IMR-90 (cell line): ENCODE results near the gene WDR37. TPM values are rescaled to one million over a fixed set of nuclear protein-coding genes. Genes with fewer than 3 reads are reported as not detected.

Source experiments
- ATAC-seq: fragments of 200-7000 bp; cut with Tn5 transposase; 2 replicates; pipeline ENCODE4 v1.9.1; 2020; ENCODE audit warnings: low read depth, mild to moderate bottlenecking, moderate library complexity
- BruUV-seq: library from RNA; stranded (reverse); fragments of 400-500 nt; replicated peaks from 2 replicates; lab custom pipeline; 2021; lab: Mats Ljungman, UMichigan
- CTCF ChIA-PET: fragments of 300-600 bp; formaldehyde crosslinking; extraction: SDS; loops from one replicate; lab custom pipeline; 2021; ENCODE audit warnings: antibody characterized with exemption; lab: Yijun Ruan, JAX
- POLR2A ChIA-PET: fragments of 300-600 bp; sonication (Branson Sonifier 250); formaldehyde crosslinking; loops from one replicate; lab custom pipeline; 2022; ENCODE audit warnings: antibody characterized with exemption; ENCODE audit not compliant: unreplicated experiment; lab: Charles Lee
- DNase-seq: peaks from one replicate; pipeline ENCODE4 v3.0.0; 2013
- H2AFZ ChIP-seq: replicated peaks from 2 replicates; pipeline ENCODE3; 2013; ENCODE audit warnings: low read length, mild to moderate bottlenecking; ENCODE audit not compliant: poor library complexity
- H2AK5ac ChIP-seq: 2 replicates; pipeline ENCODE4 v1.6.1; 2013; ENCODE audit warnings: low read depth, low read length, inconsistent platforms
- H2AK9ac ChIP-seq: replicated peaks from 2 replicates; pipeline ENCODE3; 2013; ENCODE audit warnings: mild to moderate bottlenecking, low read depth, low read length, moderate library complexity; ENCODE audit not compliant: poor library complexity
- H2BK120ac ChIP-seq: 2 replicates; pipeline ENCODE4 v1.6.1; 2013; ENCODE audit warnings: low read depth, low read length, inconsistent platforms
- H2BK15ac ChIP-seq: 3 replicates; pipeline ENCODE4 v1.6.1; 2013; ENCODE audit warnings: low read depth, low read length, inconsistent platforms
- H2BK20ac ChIP-seq: 2 replicates; pipeline ENCODE4 v1.6.1; 2013; ENCODE audit warnings: low read depth, mild to moderate bottlenecking, inconsistent platforms, low read length, moderate library complexity
- H2BK5ac ChIP-seq: 2 replicates; pipeline ENCODE4 v1.6.1; 2013; ENCODE audit warnings: mild to moderate bottlenecking, low read depth, low read length, inconsistent platforms; ENCODE audit not compliant: poor library complexity, severe bottlenecking
- H3K14ac ChIP-seq: replicated peaks from 2 replicates; pipeline ENCODE4 v1.6.1; 2013; ENCODE audit warnings: low read depth, low read length, inconsistent platforms
- H3K18ac ChIP-seq: 2 replicates; pipeline ENCODE4 v1.6.1; 2013; ENCODE audit warnings: low read depth, low read length, control low read depth
- H3K23ac ChIP-seq: 2 replicates; pipeline ENCODE4 v1.6.1; 2013; ENCODE audit warnings: low read depth, low read length, inconsistent platforms
- H3K27ac ChIP-seq: 2 replicates; pipeline ENCODE4 v1.5.1; 2013; ENCODE audit warnings: mild to moderate bottlenecking, control low read depth, low read length; ENCODE audit not compliant: insufficient read depth
- H3K27me3 ChIP-seq: 2 replicates; pipeline ENCODE4 v1.6.1; 2013; ENCODE audit warnings: low read length; ENCODE audit not compliant: control insufficient read depth, insufficient read depth
- H3K36me3 ChIP-seq: 2 replicates; pipeline ENCODE4 v1.6.1; 2013; ENCODE audit warnings: low read length, mixed read lengths; ENCODE audit not compliant: control insufficient read depth, insufficient read depth
- H3K4ac ChIP-seq: 2 replicates; pipeline ENCODE4 v1.6.1; 2013; ENCODE audit warnings: low read depth, low read length, inconsistent platforms
- H3K4me1 ChIP-seq: 2 replicates; pipeline ENCODE4 v1.6.1; 2013; ENCODE audit warnings: low read length, mixed read lengths; ENCODE audit not compliant: control insufficient read depth, insufficient read depth
- H3K4me2 ChIP-seq: 2 replicates; pipeline ENCODE4 v1.6.1; 2013; ENCODE audit warnings: low read depth, mild to moderate bottlenecking, control low read depth, low read length, moderate library complexity
- H3K4me3 ChIP-seq: 2 replicates; pipeline ENCODE4 v1.5.1; 2013; ENCODE audit warnings: low read depth, mild to moderate bottlenecking, control low read depth, low read length, moderate library complexity; ENCODE audit not compliant: insufficient read depth
- H3K56ac ChIP-seq: 2 replicates; pipeline ENCODE4 v1.6.1; 2013; ENCODE audit warnings: low read length, inconsistent platforms; ENCODE audit not compliant: insufficient read depth; ENCODE audit errors: extremely low read depth
- H3K79me1 ChIP-seq, 2 experiments: 2 replicates each; pipeline ENCODE4 v1.6.1; 2013; ENCODE audit warnings: low read length in 2 of 2, inconsistent platforms in 1 of 2, low read depth in 1 of 2
- H3K9ac ChIP-seq: 2 replicates; pipeline ENCODE4 v1.6.1; 2013; ENCODE audit warnings: low read depth, low read length, control low read depth
- H3K9me1 ChIP-seq: 2 replicates; pipeline ENCODE4 v1.6.1; 2013; ENCODE audit warnings: low read length, inconsistent platforms; ENCODE audit not compliant: insufficient read depth
- H3K9me3 ChIP-seq: 2 replicates; pipeline ENCODE4 v1.6.1; 2013; ENCODE audit warnings: low read length; ENCODE audit not compliant: control insufficient read depth, insufficient read depth
- H4K20me1 ChIP-seq: 2 replicates; pipeline ENCODE4 v1.6.1; 2013; ENCODE audit warnings: low read length, inconsistent platforms; ENCODE audit not compliant: insufficient read depth
- H4K5ac ChIP-seq: 2 replicates; pipeline ENCODE4 v1.6.1; 2013; ENCODE audit warnings: mild to moderate bottlenecking, low read depth, low read length, control low read depth
- H4K8ac ChIP-seq, 2 experiments: 2 replicates each; pipeline ENCODE4 v1.6.1; 2013; ENCODE audit warnings: low read depth in 2 of 2, low read length in 2 of 2, control low read depth in 1 of 2, inconsistent platforms in 1 of 2
- H4K91ac ChIP-seq: 2 replicates; pipeline ENCODE4 v1.6.1; 2013; ENCODE audit warnings: low read depth, low read length, inconsistent platforms; ENCODE audit not compliant: insufficient read depth
- BHLHE40 ChIP-seq: fragments of 150-350 bp; IDR thresholded peaks from 2 replicates; pipeline ENCODE4 v1.6.1; 2016; ENCODE audit warnings: mild to moderate bottlenecking, low read depth, low read length
- CEBPB ChIP-seq: IDR thresholded peaks from 2 replicates; pipeline ENCODE4 v1.6.1; 2012; ENCODE audit warnings: low read depth, low read length, improper control_type of control experiment
- CHD1 ChIP-seq: IDR thresholded peaks from 2 replicates; pipeline ENCODE4 v1.6.1; 2012; ENCODE audit warnings: low read depth, low read length, improper control_type of control experiment
- CTCF ChIP-seq: conservative IDR thresholded peaks from 2 replicates; pipeline ENCODE4 v1.5.1; 2012; ENCODE audit warnings: mild to moderate bottlenecking, low read depth, low read length, improper control_type of control experiment
- ELK1 ChIP-seq: fragments of 150-350 bp; IDR thresholded peaks from 2 replicates; pipeline ENCODE4 v1.6.1; 2016; ENCODE audit warnings: low read depth, mild to moderate bottlenecking, low read length, moderate library complexity, borderline replicate concordance
- FOS ChIP-seq: fragments of 150-350 bp; IDR thresholded peaks from 2 replicates; pipeline ENCODE4 v1.6.1; 2016; ENCODE audit warnings: low read depth, low read length
- MAZ ChIP-seq: IDR thresholded peaks from 2 replicates; pipeline ENCODE4 v1.6.1; 2012; ENCODE audit warnings: low read depth, mild to moderate bottlenecking, low read length, improper control_type of control experiment, moderate library complexity, borderline replicate concordance
- MXI1 ChIP-seq: IDR thresholded peaks from 2 replicates; pipeline ENCODE4 v1.6.1; 2012; ENCODE audit warnings: low read depth, mild to moderate bottlenecking, low read length, moderate library complexity, borderline replicate concordance
- NFE2L2 ChIP-seq: fragments of 150-350 bp; IDR thresholded peaks from 2 replicates; pipeline ENCODE4 v1.6.1; 2016; ENCODE audit warnings: low read depth, mild to moderate bottlenecking, low read length
- POLR2A ChIP-seq: IDR thresholded peaks from 2 replicates; pipeline ENCODE4 v1.6.1; 2012; ENCODE audit warnings: mild to moderate bottlenecking, low read depth, low read length
- RAD21 ChIP-seq: IDR thresholded peaks from 2 replicates; pipeline ENCODE4 v1.6.1; 2012; ENCODE audit warnings: low read length, improper control_type of control experiment
- RCOR1 ChIP-seq: IDR thresholded peaks from 2 replicates; pipeline ENCODE4 v1.6.1; 2012; ENCODE audit warnings: mild to moderate bottlenecking, low read length, improper control_type of control experiment; ENCODE audit not compliant: insufficient replicate concordance
- RFX5 ChIP-seq: IDR thresholded peaks from 2 replicates; pipeline ENCODE4 v1.8.0; 2012; ENCODE audit warnings: low read depth, mild to moderate bottlenecking, low read length, moderate library complexity
- SMC3 ChIP-seq: fragments of 150-350 bp; IDR thresholded peaks from 2 replicates; pipeline ENCODE4 v1.6.1; 2016; ENCODE audit warnings: low read depth, mild to moderate bottlenecking, antibody characterized with exemption, low read length, moderate library complexity
- WGBS, 2 experiments: methylation state at CpG; one replicate each; pipeline versions ENCODE4 v1.1.5 to v1.1.7; 2013; ENCODE audit warnings: missing lambda C conversion rate in 2 of 2; ENCODE audit not compliant: insufficient read length in 1 of 2; ENCODE audit errors: extremely low coverage in 2 of 2; 5-methylcytosine and 5-hydroxymethylcytosine counted together
- dilution Hi-C: fragments of 300-500 bp; cut with HindIII; formaldehyde crosslinking; loops from one replicate; pipeline ENCODE4 v1.14.3; 2018; ENCODE audit warnings: low sequenced_read_pairs; ENCODE audit not compliant: unreplicated experiment
- in situ Hi-C: fragments of 300-500 bp; cut with MboI; formaldehyde crosslinking; loops from 3 replicates; pipeline ENCODE4 v1.14.3; 2019; ENCODE audit warnings: low sequenced_read_pairs, inconsistent platforms, mixed read lengths
- intact Hi-C: fragments of 100-400 bp; cut with micrococcal nuclease; formaldehyde crosslinking; loops from 2 replicates; pipeline ENCODE4 v1.10.0; 2022
- polyA plus RNA-seq, 3 experiments: library from polyadenylated mRNA; depleted of rRNA; stranded (reverse); fragments of >200 nt; gene quantifications; 2 replicates each; pipeline ENCODE4 v1.2.3, GENCODE V29; 2012; ENCODE audit warnings: low replicate concordance in 1 of 3
- total RNA-seq: library from RNA; depleted of rRNA; stranded (reverse); fragments of >200 nt; gene quantifications from 2 replicates; pipeline ENCODE4 v1.2.3, GENCODE V29; 2012

WDR37 gene
- total and polyA plus RNA-seq, 2 of the 4 experiments (the other 2 are of a cell fraction): 12.7 to 14.5 TPM

GRCh38 chr10:1171586-1171985, 115.4 kb downstream of the WDR37 start:
- TF ChIP-seq RCOR1 (no peak), BHLHE40 (no peak), CHD1 (no peak), MAZ (no peak), POLR2A (no peak), NFE2L2 (no peak), CEBPB (no peak), RAD21 (no peak), MXI1 (no peak), CTCF (no peak), SMC3 (no peak), RFX5 (no peak), ELK1 (no peak), FOS (no peak)
- dilution Hi-C loops (no loop called here), intact Hi-C loops (no loop called here), in situ Hi-C loops (no loop called here)
- no peaks in the 10 kb centered on the region for H3K36me3 ChIP-seq
- H3K9me3 ChIP-seq: no peaks in the 10 kb centered on the region
- no peaks in the 10 kb centered on the region for H3K4me1 ChIP-seq
- no peak overlapping the region for H2BK120ac ChIP-seq
- POLR2A ChIA-PET: no interaction called here
- no peak for DNase-seq
- no peak for ATAC-seq
- no TSS peak for BruUV-seq
- H3K9me1 ChIP-seq: no peaks in the 10 kb centered on the region; the same call in 1 of the 2 replicates
- no peak overlapping the region for H3K56ac ChIP-seq
- CTCF ChIA-PET: no interaction called here
- no peak overlapping the region for H4K91ac ChIP-seq
- H3K4me3 ChIP-seq: no peak overlapping the region
- H3K14ac ChIP-seq: no peak overlapping the region
- H3K18ac ChIP-seq: no peak overlapping the region
- H2AK9ac ChIP-seq: no peak overlapping the region
- no peak overlapping the region for H3K27ac ChIP-seq
- H3K9ac ChIP-seq: no peak overlapping the region
- no peak overlapping the region for H2BK15ac ChIP-seq
- H2BK20ac ChIP-seq: no peak overlapping the region
- H4K8ac ChIP-seq: no peak overlapping the region
- no peak overlapping the region for H3K23ac ChIP-seq
- H2BK5ac ChIP-seq: no peak overlapping the region
- H3K79me1 ChIP-seq: no peaks in the 10 kb centered on the region
- no peak overlapping the region for H2AK5ac ChIP-seq
- no peak overlapping the region for H3K4me2 ChIP-seq
- peak overlapping the region; percentile 21 for H2AFZ ChIP-seq
- H3K27me3 ChIP-seq: no peaks in the 10 kb centered on the region; the same call in 1 of the 2 replicates
- WGBS, 2 experiments: 60% methylated on average over 1 of the region's 9 CpGs; no CpG with 5 or more reads in 1 of the 2 experiments
- no peaks in the 10 kb centered on the region for H4K20me1 ChIP-seq
- H3K4ac ChIP-seq: no peak overlapping the region
- no peak overlapping the region for H4K5ac ChIP-seq
